Measurements from ENCODE around the gene PARK7. TPM values are rescaled to one million over a fixed set of nuclear protein-coding genes. Genes with fewer than 3 reads are reported as not detected.
"Not testable (repeated sequence)": the region's sequence is repeated elsewhere in the genome, so short reads cannot be mapped to it uniquely, and the experiment has no call there.

The PARK7 gene
- total RNA-seq, 4 donors from 2014 or later = 40.4 to 103 (median 82.8) TPM

- WGBS, 2 donors (ENCODE audit: low coverage in 1 of 2) = 29 to 54% methylated on average over 1 to 2 of the region's 2 CpGs
- in situ Hi-C loops (cut with MboI; ENCODE audit: low pct_ligation_motif_present in 1 of 4, low pct_unique_long_range_greater_than_20kb in 1 of 4, low sequenced_read_pairs in 3 of 4) = no loop called here
- Histone ChIP-seq H3K4me1 (peaks cover 0 to 15% (median 8%) of the 10 kb centered on the region in 4 donors), H3K4me3 (no peak overlapping the region), H3K27ac (no peak overlapping the region), H3K27me3 (peaks cover 27% of the 10 kb centered on the region), H3K9me3 (no peaks in the 10 kb centered on the region), H3K36me3 (no peaks in the 10 kb centered on the region)
- intact Hi-C loops (cut with DNase I; ENCODE audit: low total_unique reads) = no loop called here
- DNase-seq = no peak
- no peak for TF ChIP-seq POLR2A (IDR thresholded peaks at IDR 0.05)
- TF ChIP-seq CTCF (IDR thresholded peaks at IDR 0.05) = no peak
- no peak for TF ChIP-seq POLR2AphosphoS5 (IDR thresholded peaks at IDR 0.05)
- no peak for TF ChIP-seq EP300 (IDR thresholded peaks at IDR 0.05; ENCODE audit: low read depth)
These were observed 18.3 kb upstream of the PARK7 start for GRCh38 chr1:7943251-7943650.

DNA sequence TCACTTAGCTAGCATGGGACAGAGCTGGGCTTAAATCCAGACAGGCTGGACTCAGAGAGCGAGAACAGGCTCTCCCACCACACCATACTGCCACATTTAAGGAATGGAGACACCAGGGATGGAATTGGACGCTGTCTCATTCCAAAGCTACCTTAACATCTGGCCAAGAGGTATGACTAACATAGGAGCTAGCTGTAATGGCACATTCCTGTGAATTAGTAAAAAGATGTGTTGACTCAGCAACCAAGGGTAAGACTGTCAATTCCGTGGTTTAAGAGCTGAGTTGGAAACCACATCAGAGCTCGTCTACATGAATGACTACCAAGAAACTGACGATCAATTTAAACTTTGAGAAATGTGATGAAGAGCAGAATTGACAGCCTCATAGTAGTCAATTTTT, 12.6 kb upstream of the PARK7 start:
- in situ Hi-C loops (cut with MboI; ENCODE audit: low pct_ligation_motif_present in 1 of 4, low pct_unique_long_range_greater_than_20kb in 1 of 4, low sequenced_read_pairs in 3 of 4) = no loop called here
- no peak for DNase-seq
- Histone ChIP-seq H3K27me3 (no peaks in the 10 kb centered on the region), H3K9me3 (no peaks in the 10 kb centered on the region), H3K36me3 (no peaks in the 10 kb centered on the region), H3K4me3 (no peak overlapping the region), H3K4me1 (peaks cover 0 to 5% (median 1%) of the 10 kb centered on the region in 4 donors), H3K27ac (no peak overlapping the region)
- TF ChIP-seq CTCF (IDR thresholded peaks at IDR 0.05) (no peak), POLR2A (IDR thresholded peaks at IDR 0.05) (no peak), POLR2AphosphoS5 (IDR thresholded peaks at IDR 0.05) (no peak), EP300 (IDR thresholded peaks at IDR 0.05; ENCODE audit: low read depth) (no peak)
- intact Hi-C loops (cut with DNase I; ENCODE audit: low total_unique reads) = no loop called here
- 44 to 66% methylated on average over 5 of the region's 5 CpGs for WGBS, 2 donors (ENCODE audit: low coverage in 1 of 2)

DNA sequence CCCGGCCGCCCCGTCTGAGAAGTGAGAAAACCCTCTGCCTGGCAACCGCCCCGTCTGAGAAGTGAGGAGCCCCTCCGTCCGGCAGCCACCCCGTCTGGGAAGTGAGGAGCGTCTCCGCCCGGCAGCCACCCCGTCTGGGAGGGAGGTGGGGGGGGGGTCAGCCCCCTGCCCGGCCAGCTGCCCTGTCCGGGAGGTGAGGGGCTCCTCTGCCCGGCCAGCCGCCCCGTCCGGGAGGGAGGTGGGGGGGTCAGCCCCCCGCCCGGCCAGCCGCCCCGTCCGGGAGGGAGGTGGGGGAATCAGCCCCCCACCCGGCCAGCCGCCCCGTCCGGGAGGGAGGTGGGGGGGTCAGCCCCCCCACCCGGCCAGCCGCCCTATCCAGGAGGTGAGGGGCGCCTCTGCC, 8.7 kb upstream of the PARK7 start:
- intact Hi-C loops (cut with DNase I; ENCODE audit: low total_unique reads); H3K36me3 ChIP-seq; H3K27ac ChIP-seq; DNase-seq; H3K4me3 ChIP-seq; H3K27me3 ChIP-seq; H3K9me3 ChIP-seq; in situ Hi-C loops (cut with MboI; ENCODE audit: low pct_ligation_motif_present in 1 of 4, low pct_unique_long_range_greater_than_20kb in 1 of 4, low sequenced_read_pairs in 3 of 4): not testable (repeated sequence)
- peaks cover 0 to 12% (median 1%) of the 10 kb centered on the region in 4 donors for H3K4me1 ChIP-seq
- WGBS, 2 donors (ENCODE audit: low coverage in 1 of 2) = no CpG with 5 or more reads among the region's 30 CpGs

- intact Hi-C loops (cut with DNase I; ENCODE audit: low total_unique reads) = no loop called here
These were observed 7.5 kb upstream of the PARK7 start for GRCh38 chr1:7953850-7954609.

More at GRCh38 chr1:7953850-7954609, 7.5 kb upstream of the PARK7 start:
- in situ Hi-C loops (cut with MboI; ENCODE audit: low pct_ligation_motif_present in 1 of 4, low pct_unique_long_range_greater_than_20kb in 1 of 4, low sequenced_read_pairs in 3 of 4) = no loop called here
- Histone ChIP-seq H3K27me3 (no peaks in the 10 kb centered on the region), H3K36me3 (no peaks in the 10 kb centered on the region), H3K9me3 (no peaks in the 10 kb centered on the region), H3K4me3 (peak overlapping the region; percentile 26 to 86 (median 47)), H3K4me1 (peaks cover 0 to 12% (median 1%) of the 10 kb centered on the region in 4 donors), H3K27ac (peak overlapping the region; percentile 84 to 96 (median 90))
- DNase-seq = peak; percentile 96
- no peak for TF ChIP-seq CTCF (IDR thresholded peaks at IDR 0.05)
- TF ChIP-seq EP300 (IDR thresholded peaks at IDR 0.05; ENCODE audit: low read depth) = no peak
- TF ChIP-seq POLR2A (IDR thresholded peaks at IDR 0.05) = peak; percentile 77
- peak; percentile 73 to 89 (median 88) for TF ChIP-seq POLR2AphosphoS5 (IDR thresholded peaks at IDR 0.05)
- 5 to 11% methylated on average over 7 to 52 of the region's 65 CpGs for WGBS, 2 donors (ENCODE audit: low coverage in 1 of 2)

All from transverse colon (tissue), 4 donors.